SK-N-SH (cell line): Measurements from ENCODE around the gene CELF4. TPM values are rescaled to one million over a fixed set of nuclear protein-coding genes. Genes with fewer than 3 reads are reported as not detected.

Experiments
- CTCF ChIA-PET: fragments of 300-600, 350-600 bp; formaldehyde crosslinking; extraction: SDS; loops from one replicate; lab custom pipeline; 2021; lab: Yijun Ruan, JAX
- POLR2A ChIA-PET: fragments of 350-600 bp; sonication (Branson Sonifier 250); formaldehyde crosslinking; extraction: SDS; loops from one replicate; lab custom pipeline; 2020; ENCODE audit warnings: antibody characterized with exemption, inconsistent platforms; lab: Yijun Ruan, JAX
- DNase-seq: peaks from one replicate; pipeline ENCODE4 v3.0.0; 2012
- H2AFZ ChIP-seq: fragments of 200-600 bp; sonication (generic); 2 replicates; pipeline ENCODE4 v1.8.1; 2016; ENCODE audit warnings: antibody characterized with exemption, mild to moderate bottlenecking, low read depth
- H3F3A ChIP-seq: fragments of 200-600 bp; sonication (generic); replicated peaks from 2 replicates; pipeline ENCODE3; 2016; ENCODE audit warnings: antibody characterized with exemption, mild to moderate bottlenecking; ENCODE audit not compliant: insufficient read depth
- H3K27ac ChIP-seq, 2 experiments: fragments of 200-500 bp in 1 of 2; fragments of 200-600 bp in 1 of 2; sonication (Bioruptor generic) in 1 of 2; sonication (generic), shearing (Covaris generic) in 1 of 2; 2 replicates each; pipeline versions ENCODE4 v1.5.1 to v1.6.1; 2014 to 2016; ENCODE audit warnings: low read depth in 2 of 2, inconsistent platforms in 1 of 2, low read length in 1 of 2, mild to moderate bottlenecking in 1 of 2, mixed read lengths in 1 of 2
- H3K27me3 ChIP-seq: fragments of 200-600 bp; sonication (generic), shearing (Covaris generic); 2 replicates; pipeline ENCODE4 v1.6.1; 2016; ENCODE audit warnings: mixed run types; ENCODE audit not compliant: insufficient read depth
- H3K36me3 ChIP-seq, 2 experiments: fragments of 200-500 bp in 1 of 2; fragments of 200-600 bp in 1 of 2; sonication (Bioruptor generic) in 1 of 2; sonication (generic) in 1 of 2; replicated peaks in 1 of 2; 2 replicates each; pipeline versions ENCODE3 to v1.5.1; 2014 to 2016; ENCODE audit warnings: low read length in 1 of 2, mild to moderate bottlenecking in 1 of 2; ENCODE audit not compliant: insufficient read depth in 2 of 2, control insufficient read depth in 1 of 2
- H3K4me1 ChIP-seq, 2 experiments: fragments of 200-500 bp in 1 of 2; fragments of 200-600 bp in 1 of 2; sonication (Bioruptor generic) in 1 of 2; sonication (generic), shearing (Covaris generic) in 1 of 2; 2 replicates each; pipeline versions ENCODE4 v1.5.1 to v1.6.1; 2014 to 2016; ENCODE audit warnings: low read depth in 1 of 2, low read length in 1 of 2, mixed run types in 1 of 2; ENCODE audit not compliant: insufficient read depth in 2 of 2, control insufficient read depth in 1 of 2
- H3K4me2 ChIP-seq: fragments of 200-600 bp; sonication (generic), shearing (Covaris generic); 2 replicates; pipeline ENCODE4 v1.6.1; 2017; ENCODE audit warnings: mixed run types
- H3K4me3 ChIP-seq, 2 experiments: fragments of 200-500 bp in 1 of 2; fragments of 200-600 bp in 1 of 2; sonication (Bioruptor generic) in 1 of 2; sonication (generic), shearing (Covaris generic) in 1 of 2; 2 replicates each; pipeline versions ENCODE4 v1.5.1 to v1.8.1; 2014 to 2016; ENCODE audit warnings: low read depth in 2 of 2, inconsistent platforms in 1 of 2, low read length in 1 of 2, mild to moderate bottlenecking in 1 of 2, mixed read lengths in 1 of 2, moderate library complexity in 1 of 2
- H3K79me2 ChIP-seq: fragments of 200-600 bp; sonication (generic); 2 replicates; pipeline ENCODE4 v1.8.1; 2017; ENCODE audit warnings: mild to moderate bottlenecking; ENCODE audit not compliant: insufficient read depth
- H3K9ac ChIP-seq: fragments of 200-600 bp; sonication (generic); 2 replicates; pipeline ENCODE4 v1.6.1; 2017; ENCODE audit warnings: mixed run types
- H3K9me2 ChIP-seq: fragments of 200-600 bp; sonication (generic); 2 replicates; pipeline ENCODE4 v1.6.1; 2017; ENCODE audit warnings: mixed run types
- H3K9me3 ChIP-seq: fragments of 200-600 bp; sonication (generic); 2 replicates; pipeline ENCODE4 v1.6.1; 2017; ENCODE audit warnings: mixed run types, mild to moderate bottlenecking, moderate library complexity
- H4K20me1 ChIP-seq: fragments of 200-600 bp; sonication (generic); 2 replicates; pipeline ENCODE4 v1.6.1; 2017; ENCODE audit warnings: mild to moderate bottlenecking, mixed run types; ENCODE audit not compliant: insufficient read depth
- CHD2 ChIP-seq: fragments of 150-350 bp; IDR thresholded peaks from 2 replicates; pipeline ENCODE4 v1.6.1; 2018; ENCODE audit warnings: low read length; ENCODE audit not compliant: partially characterized antibody
- ELF1 ChIP-seq: IDR thresholded peaks from 2 replicates; pipeline ENCODE4 v1.4.0; 2012
- EP300 ChIP-seq, 2 experiments: IDR thresholded peaks; 2 replicates each; pipeline versions ENCODE4 v1.4.0 to v1.6.1; 2012; ENCODE audit warnings: borderline replicate concordance in 1 of 2, low read depth in 1 of 2, low read length in 1 of 2
- FOSL2 ChIP-seq: IDR thresholded peaks from 2 replicates; pipeline ENCODE4 v1.4.0; 2012; ENCODE audit warnings: low read depth, mild to moderate bottlenecking, moderate library complexity, borderline replicate concordance
- GABPA ChIP-seq: IDR thresholded peaks from 2 replicates; pipeline ENCODE4 v1.4.0; 2012; ENCODE audit warnings: low read depth, mild to moderate bottlenecking
- JUND ChIP-seq: IDR thresholded peaks from 2 replicates; pipeline ENCODE4 v1.4.0; 2012
- NFIC ChIP-seq: IDR thresholded peaks from 2 replicates; pipeline ENCODE4 v1.4.0; 2012; ENCODE audit warnings: borderline replicate concordance
- NRF1 ChIP-seq: IDR thresholded peaks from 2 replicates; pipeline ENCODE4 v1.6.1; 2012; ENCODE audit warnings: low read depth, mild to moderate bottlenecking, low read length
- TEAD4 ChIP-seq: IDR thresholded peaks from 2 replicates; pipeline ENCODE4 v1.4.0; 2012; ENCODE audit warnings: mild to moderate bottlenecking, borderline replicate concordance; ENCODE audit not compliant: insufficient read depth
- YY1 ChIP-seq: IDR thresholded peaks from 2 replicates; pipeline ENCODE4 v1.4.0; 2012; ENCODE audit warnings: low read depth, mild to moderate bottlenecking
- WGBS: methylation state at CpG from one replicate; pipeline ENCODE4 v1.1.6; 2017; ENCODE audit warnings: low lambda C conversion rate; 5-methylcytosine and 5-hydroxymethylcytosine counted together
- polyA plus RNA-seq, 3 experiments: library from polyadenylated mRNA; depleted of rRNA; stranded (reverse); fragments of >200 nt; gene quantifications; 2 replicates each; pipeline ENCODE4 v1.2.3, GENCODE V29; 2012
- TF ChIP-seq, protein P1 (sequence below): IDR thresholded peaks from 2 replicates; pipeline ENCODE4 v1.4.0; 2012; ENCODE audit warnings: low read depth, borderline replicate concordance

CELF4 gene
- polyA plus RNA-seq, 1 of the 3 experiments (the other 2 are of a cell fraction): 0.26 TPM

DNA sequence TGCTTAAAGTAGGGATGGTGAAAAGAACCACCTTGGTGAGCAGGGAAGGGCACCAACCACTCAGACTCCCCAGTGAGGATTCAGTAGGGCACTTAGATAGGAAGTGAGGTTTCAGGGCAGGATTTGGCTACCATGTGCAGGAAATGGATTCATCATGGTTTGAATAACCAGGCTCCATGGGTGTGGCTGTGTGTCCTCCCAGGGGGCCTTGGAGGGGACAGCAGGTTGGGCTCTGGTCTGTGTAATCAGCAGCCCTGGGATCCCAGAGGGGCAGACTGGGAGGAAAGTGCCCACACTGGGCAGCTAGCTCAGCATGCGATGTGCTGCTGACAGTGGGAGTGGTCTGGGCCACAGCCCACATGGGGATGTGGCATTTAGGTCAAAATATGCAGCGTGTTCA lies 224.6 kb downstream of the CELF4 start:
- no peak overlapping the region for H3K4me2 ChIP-seq
- CTCF ChIA-PET: interaction anchor here (1.3 to 5.1 kb wide), 2 partner anchors 10 to 101 kb away, joined by 3 to 44 read pairs; no protein-coding TSS in a partner anchor
- no peak for DNase-seq

DNA sequence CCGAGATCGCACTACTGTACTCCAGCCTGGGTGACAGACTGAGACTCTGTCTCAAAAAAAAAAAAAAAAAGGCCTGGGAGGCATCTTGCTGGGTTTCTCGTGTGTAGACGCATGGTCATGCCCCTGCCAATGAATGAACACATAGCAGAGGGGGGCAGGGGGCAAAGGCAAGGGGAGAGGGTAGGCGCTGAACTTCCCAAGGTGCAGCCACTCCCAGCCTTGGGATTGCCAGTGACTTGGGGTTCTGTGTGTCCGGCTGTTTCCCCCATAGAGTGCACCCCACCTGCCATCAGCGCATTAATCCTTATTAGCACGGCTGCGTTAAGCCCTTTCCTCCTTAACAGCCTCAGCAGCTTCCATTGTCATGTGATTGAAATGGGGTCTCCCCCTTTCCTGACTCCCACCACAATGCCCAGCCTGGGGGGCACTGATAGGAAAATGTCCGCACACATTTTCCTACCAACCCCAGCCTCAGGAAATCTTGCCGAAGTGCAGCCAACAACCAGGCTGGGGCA lies 225.8 kb downstream of the CELF4 start:
- Histone ChIP-seq H3K9me3 (no peaks in the 10 kb centered on the region), H3F3A (no peaks in the 10 kb centered on the region), H4K20me1 (no peaks in the 10 kb centered on the region), H3K27me3 (no peaks in the 10 kb centered on the region), H3K36me3 (no peaks in the 10 kb centered on the region), H3K27ac (no peak overlapping the region), H3K4me1 (peaks cover 0 to 22% of the 10 kb centered on the region in 2 experiments; a peak in 1 of 4 replicates), H3K79me2 (no peaks in the 10 kb centered on the region), H3K9ac (no peak overlapping the region), H3K9me2 (no peaks in the 10 kb centered on the region), H3K4me3 (no peak overlapping the region), H2AFZ (no peak overlapping the region), H3K4me2 (no peak overlapping the region)
- 84% methylated on average over 8 of the region's 11 CpGs for whole genome bisulfite sequencing
- DNase-seq: no peak
- TF ChIP-seq CHD2 (no peak), EP300 (IDR thresholded peaks at IDR 0.05; ENCODE audit: borderline replicate concordance in 1 of 2, low read depth in 1 of 2, low read length in 1 of 2) (no peak), NRF1 (no peak), FOSL2 (no peak), NFIC (no peak), ELF1 (no peak), TEAD4 (no peak), JUND (no peak), YY1 (no peak)
- ChIA-PET POLR2A (no interaction called here), CTCF (interaction anchor here (2.2 to 5.1 kb wide), 2 partner anchors 17 to 103 kb away, joined by 8 to 44 read pairs; no protein-coding TSS in a partner anchor)

More for the DNA sequence above, 224.6 kb downstream of the CELF4 start:
- POLR2A ChIA-PET: no interaction called here
- Histone ChIP-seq H2AFZ (no peak overlapping the region), H3K36me3 (no peaks in the 10 kb centered on the region), H4K20me1 (no peaks in the 10 kb centered on the region), H3K9ac (no peak overlapping the region), H3K9me2 (no peaks in the 10 kb centered on the region), H3K27ac (no peak overlapping the region; a peak in 1 of 4 replicates), H3K4me3 (no peak overlapping the region), H3K27me3 (no peaks in the 10 kb centered on the region), H3K9me3 (no peaks in the 10 kb centered on the region), H3K4me1 (peaks cover 0 to 9% of the 10 kb centered on the region in 2 experiments; a peak in 1 of 4 replicates), H3F3A (no peaks in the 10 kb centered on the region), H3K79me2 (no peaks in the 10 kb centered on the region)
- no CpG with 5 or more reads among the region's 2 CpGs for WGBS
- no peak for TF ChIP-seq GABPA
- TF ChIP-seq, protein P1, sequence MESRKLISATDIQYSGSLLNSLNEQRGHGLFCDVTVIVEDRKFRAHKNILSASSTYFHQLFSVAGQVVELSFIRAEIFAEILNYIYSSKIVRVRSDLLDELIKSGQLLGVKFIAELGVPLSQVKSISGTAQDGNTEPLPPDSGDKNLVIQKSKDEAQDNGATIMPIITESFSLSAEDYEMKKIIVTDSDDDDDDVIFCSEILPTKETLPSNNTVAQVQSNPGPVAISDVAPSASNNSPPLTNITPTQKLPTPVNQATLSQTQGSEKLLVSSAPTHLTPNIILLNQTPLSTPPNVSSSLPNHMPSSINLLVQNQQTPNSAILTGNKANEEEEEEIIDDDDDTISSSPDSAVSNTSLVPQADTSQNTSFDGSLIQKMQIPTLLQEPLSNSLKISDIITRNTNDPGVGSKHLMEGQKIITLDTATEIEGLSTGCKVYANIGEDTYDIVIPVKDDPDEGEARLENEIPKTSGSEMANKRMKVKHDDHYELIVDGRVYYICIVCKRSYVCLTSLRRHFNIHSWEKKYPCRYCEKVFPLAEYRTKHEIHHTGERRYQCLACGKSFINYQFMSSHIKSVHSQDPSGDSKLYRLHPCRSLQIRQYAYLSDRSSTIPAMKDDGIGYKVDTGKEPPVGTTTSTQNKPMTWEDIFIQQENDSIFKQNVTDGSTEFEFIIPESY: no peak
